HepG2 (cell line): Measurements from ENCODE around the gene GUCA1A. TPM values are rescaled to one million over a fixed set of nuclear protein-coding genes. Genes with fewer than 3 reads are reported as not detected.

Source experiments
- ATAC-seq: fragments of 200-7000 bp; cut with Tn5 transposase; 3 replicates; pipeline ENCODE4 v1.9.1; 2020; ENCODE audit warnings: mild to moderate bottlenecking, moderate library complexity
- BruUV-seq: library from RNA; stranded (reverse); fragments of 400-500 nt; replicated peaks from 2 replicates; lab custom pipeline; 2021; lab: Mats Ljungman, UMichigan
- CTCF ChIA-PET: fragments of 300-600 bp; formaldehyde crosslinking; extraction: SDS; loops from one replicate; lab custom pipeline; 2021; ENCODE audit warnings: low total read pairs, inconsistent platforms, low intra/inter-chr PET ratio; lab: Yijun Ruan, JAX
- POLR2A ChIA-PET: fragments of 350-600 bp; sonication (Branson Sonifier 250); formaldehyde crosslinking; loops from one replicate; lab custom pipeline; 2020; ENCODE audit warnings: antibody characterized with exemption, inconsistent platforms; lab: Yijun Ruan, JAX
- DNase-seq: peaks from one replicate; pipeline ENCODE4 v3.0.0-alpha.2; 2015; ENCODE audit warnings: low spot score
- FAIRE-seq: peaks from 3 replicates; lab custom pipeline; 2011; peaks lifted over from hg19 to GRCh38; lab: Jason Lieb, UNC
- H2AFZ ChIP-seq: one replicate; pipeline ENCODE4 v1.6.1; 2011; ENCODE audit warnings: low read length, inconsistent platforms
- H3K27ac ChIP-seq: fragments of 300-600 bp; 3 replicates; pipeline ENCODE4 v1.8.0; 2011; ENCODE audit warnings: mixed run types, mild to moderate bottlenecking, mixed read lengths, low read length, inconsistent platforms; ENCODE audit not compliant: insufficient read depth; ENCODE audit errors: extremely low read length
- H3K27me3 ChIP-seq, 2 experiments: fragments of 200-600 bp in 1 of 2; 2 replicates in 1 of 2; 3 replicates in 1 of 2; pipeline versions ENCODE4 v1.6.0 to v1.8.0; 2011; ENCODE audit warnings: low read length in 2 of 2, mild to moderate bottlenecking in 2 of 2, moderate library complexity in 2 of 2, inconsistent platforms in 1 of 2; ENCODE audit not compliant: insufficient read depth in 2 of 2, control insufficient read depth in 1 of 2
- H3K36me3 ChIP-seq, 2 experiments: fragments of 200-600 bp in 1 of 2; replicated peaks in 1 of 2; 2 replicates in 1 of 2; 3 replicates in 1 of 2; pipeline versions ENCODE4 v1.5.1 to v1.8.0; 2011; ENCODE audit warnings: low read length in 2 of 2, inconsistent platforms in 1 of 2; ENCODE audit not compliant: insufficient read depth in 2 of 2, control insufficient read depth in 1 of 2
- H3K4me1 ChIP-seq: 2 replicates; pipeline ENCODE4 v1.5.1; 2012; ENCODE audit warnings: low read length, inconsistent platforms; ENCODE audit not compliant: insufficient read depth
- H3K4me2 ChIP-seq: 2 replicates; pipeline ENCODE4 v1.6.0; 2011; ENCODE audit warnings: low read depth, low read length, inconsistent platforms
- H3K4me3 ChIP-seq, 3 experiments: fragments of 200-600 bp in 1 of 3; sonication (generic), shearing (Covaris generic) in 1 of 3; replicated peaks in 1 of 3; 2 replicates each; pipeline ENCODE4 v1.5.1; 2011 to 2016; ENCODE audit warnings: low read length in 3 of 3, inconsistent platforms in 2 of 3, low read depth in 2 of 3, mild to moderate bottlenecking in 2 of 3, control low read depth in 1 of 3, mixed read lengths in 1 of 3; ENCODE audit not compliant: insufficient read depth in 1 of 3
- H3K79me2 ChIP-seq: one replicate; pipeline ENCODE4 v1.6.1; 2011; ENCODE audit warnings: low read length, inconsistent platforms; ENCODE audit not compliant: insufficient read depth
- H3K9ac ChIP-seq: 2 replicates; pipeline ENCODE4 v1.6.0; 2011; ENCODE audit warnings: mild to moderate bottlenecking, low read depth, low read length, inconsistent platforms; ENCODE audit not compliant: insufficient read depth
- H3K9me3 ChIP-seq: 2 replicates; pipeline ENCODE4 v1.5.1; 2012; ENCODE audit warnings: mild to moderate bottlenecking, low read length
- H4K20me1 ChIP-seq: 2 replicates; pipeline ENCODE4 v1.6.0; 2011; ENCODE audit warnings: inconsistent platforms, mild to moderate bottlenecking, low read length, moderate library complexity; ENCODE audit not compliant: insufficient read depth
- GATAD2A ChIP-seq: IDR thresholded peaks from 2 replicates; pipeline ENCODE4 v1.6.1; 2016
- NFAT5 ChIP-seq: sonication (generic); formaldehyde crosslinking; IDR thresholded peaks from 2 replicates; pipeline ENCODE4 v1.4.0; 2020; ENCODE audit warnings: missing genetic modification reagents
- PREB ChIP-seq: sonication (generic); formaldehyde crosslinking; IDR thresholded peaks from 2 replicates; pipeline ENCODE4 v1.4.0; 2020; ENCODE audit warnings: missing genetic modification reagents
- SP5 ChIP-seq: IDR thresholded peaks from 2 replicates; pipeline ENCODE4 v1.6.1; 2016; ENCODE audit warnings: low read depth, borderline replicate concordance
- TAF1 ChIP-seq: sonication (generic); formaldehyde crosslinking; IDR thresholded peaks from 2 replicates; pipeline ENCODE4 v1.4.0; 2020; ENCODE audit warnings: missing genetic modification reagents
- ZBTB14 ChIP-seq: sonication (generic); formaldehyde crosslinking; IDR thresholded peaks from 2 replicates; pipeline ENCODE4 v1.4.0; 2020; ENCODE audit warnings: missing genetic modification reagents
- ZFX ChIP-seq: sonication (generic); formaldehyde crosslinking; IDR thresholded peaks from 2 replicates; pipeline ENCODE4 v1.4.0; 2020; ENCODE audit warnings: mild to moderate bottlenecking, low read depth, missing genetic modification reagents, moderate library complexity
- ZMYM3 ChIP-seq: sonication (generic); formaldehyde crosslinking; IDR thresholded peaks from 2 replicates; pipeline ENCODE4 v1.5.1; 2020; ENCODE audit warnings: mild to moderate bottlenecking, missing genetic modification reagents
- ZNF263 ChIP-seq: sonication (generic); formaldehyde crosslinking; IDR thresholded peaks from 2 replicates; pipeline ENCODE4 v1.4.0; 2020; ENCODE audit warnings: missing genetic modification reagents
- ZNF367 ChIP-seq: sonication (generic); formaldehyde crosslinking; IDR thresholded peaks from 2 replicates; pipeline ENCODE4 v1.4.0; 2020; ENCODE audit warnings: missing genetic modification reagents, borderline replicate concordance
- ZNF501 ChIP-seq: sonication (generic); formaldehyde crosslinking; IDR thresholded peaks from 2 replicates; pipeline ENCODE4 v1.5.1; 2020; ENCODE audit warnings: mild to moderate bottlenecking, moderate library complexity, missing genetic modification reagents
- ZSCAN25 ChIP-seq: sonication (generic); formaldehyde crosslinking; IDR thresholded peaks from 2 replicates; pipeline ENCODE4 v1.8.0; 2022; ENCODE audit warnings: mild to moderate bottlenecking, missing genetic modification reagents
- WGBS: methylation state at CpG from one replicate; pipeline ENCODE4 v1.1.6; 2017; ENCODE audit warnings: low lambda C conversion rate; 5-methylcytosine and 5-hydroxymethylcytosine counted together
- in situ Hi-C: cut with HindIII; loops from 2 replicates; pipeline ENCODE4 v1.10.0; 2017; ENCODE audit warnings: low pct_unique_long_range_greater_than_20kb; ENCODE audit not compliant: extremely low pct_ligation_motif_present
- intact Hi-C: fragments of 100-400 bp; cut with micrococcal nuclease; formaldehyde crosslinking; loops from one replicate; pipeline ENCODE4 v1.10.0; 2022; ENCODE audit not compliant: unreplicated experiment
- polyA plus RNA-seq, 8 experiments: library from polyadenylated mRNA; depleted of rRNA in 3 of 8; stranded (reverse) in 7 of 8; unstranded in 1 of 8; fragments of >200 nt; fragmentation: Illumina TruSeq in 4 of 8; extraction: Trizol in 4 of 8; gene quantifications; 2 replicates each; pipeline versions ENCODE4 v1.2.1 to v1.2.3, GENCODE V29; 2011 to 2016; ENCODE audit warnings: low read depth in 4 of 8, missing spikeins in 1 of 8, mixed read lengths in 1 of 8; ENCODE audit not compliant: insufficient read depth in 1 of 8
- total RNA-seq, 5 experiments: library from RNA; depleted of rRNA; stranded (reverse); fragments of >200 nt; fragmentation: Illumina TruSeq; extraction: Trizol; gene quantifications; 2 replicates each; pipeline ENCODE4 v1.2.3, GENCODE V29; 2016; ENCODE audit warnings: low read depth in 1 of 5

Gene GUCA1A
- total and polyA plus RNA-seq, 2 of the 13 experiments (the other 11 are each of a cell fraction or from before 2014, with no cell fraction given) = not detected

GRCh38 chr6:42184475-42184874 is 11.3 kb downstream of the GUCA1A start:
- no peak for DNase-seq
- H3K4me3 ChIP-seq = no peak overlapping the region
- 0 out of 2 replicates have a peak, but pooled peaks cover 5% of the 10 kb centered on the region for H3K4me1 ChIP-seq
- H3K9ac ChIP-seq = no peak overlapping the region
- H3K27me3 ChIP-seq = no peaks in the 10 kb centered on the region
- in situ Hi-C loops (no loop called here), intact Hi-C loops (no loop called here)
- no peak overlapping the region for H2AFZ ChIP-seq
- 0 out of 2 replicates have a peak, but pooled peaks have one; percentile 36 for TF ChIP-seq ZNF263 (CRISPR knock-in tag)
- TF ChIP-seq PREB (CRISPR knock-in tag) = no peak
- peak; percentile 92 for TF ChIP-seq ZSCAN25
- ChIA-PET CTCF (no interaction called here), POLR2A (no interaction called here)
- H4K20me1 ChIP-seq = no peaks in the 10 kb centered on the region
- no peaks in the 10 kb centered on the region for H3K9me3 ChIP-seq
- BruUV-seq = no TSS peak
- H3K4me2 ChIP-seq = no peak overlapping the region
- FAIRE-seq = no peak
- no peak overlapping the region for H3K27ac ChIP-seq
- WGBS = 64% methylated on average over 4 of the region's 4 CpGs
- no peaks in the 10 kb centered on the region for H3K79me2 ChIP-seq
- H3K36me3 ChIP-seq = no peaks in the 10 kb centered on the region
- peak; percentile 32; the same call in 2 of the 3 replicates for ATAC-seq

- H3K27ac ChIP-seq = no peak overlapping the region
- H3K79me2 ChIP-seq = no peaks in the 10 kb centered on the region
- ATAC-seq (peak; percentile 48; the same call in 2 of the 3 replicates), FAIRE-seq (no peak), DNase-seq (no peak)
- no peak overlapping the region for H3K4me2 ChIP-seq
- ChIA-PET CTCF (no interaction called here), POLR2A (no interaction called here)
- no TSS peak for BruUV-seq
- 0 out of 2 replicates have a peak, but pooled peaks cover 5% of the 10 kb centered on the region for H3K4me1 ChIP-seq
- 74% methylated on average over 10 of the region's 10 CpGs for WGBS
- H3K4me3 ChIP-seq = no peak overlapping the region
- H3K27me3 ChIP-seq = no peaks in the 10 kb centered on the region
- in situ Hi-C loops = no loop called here
- no peaks in the 10 kb centered on the region for H3K36me3 ChIP-seq
- H3K9me3 ChIP-seq = no peaks in the 10 kb centered on the region
- no peaks in the 10 kb centered on the region for H4K20me1 ChIP-seq
- no peak overlapping the region for H2AFZ ChIP-seq
- intact Hi-C loops = no loop called here
- no peak overlapping the region for H3K9ac ChIP-seq
- TF ChIP-seq ZBTB14 (no peak), SP5 (CRISPR knock-in tag) (no peak), ZMYM3 (CRISPR knock-in tag) (no peak), ZNF367 (CRISPR knock-in tag) (no peak), TAF1 (CRISPR knock-in tag) (no peak), ZFX (CRISPR knock-in tag) (no peak), NFAT5 (CRISPR knock-in tag) (no peak), GATAD2A (no peak), ZNF501 (CRISPR knock-in tag) (no peak)
These were observed 12.4 kb downstream of the GUCA1A start for GRCh38 chr6:42185597-42185996.
